ENCODE results near the gene RFXANK.
A peak's percentile ranks its signal among the peaks of the same experiment; 100 is the strongest.
"Not testable (repeated sequence)": the region's sequence is repeated elsewhere in the genome, so short reads cannot be mapped to it uniquely, and the experiment has no call there.

Gene RFXANK

DNA sequence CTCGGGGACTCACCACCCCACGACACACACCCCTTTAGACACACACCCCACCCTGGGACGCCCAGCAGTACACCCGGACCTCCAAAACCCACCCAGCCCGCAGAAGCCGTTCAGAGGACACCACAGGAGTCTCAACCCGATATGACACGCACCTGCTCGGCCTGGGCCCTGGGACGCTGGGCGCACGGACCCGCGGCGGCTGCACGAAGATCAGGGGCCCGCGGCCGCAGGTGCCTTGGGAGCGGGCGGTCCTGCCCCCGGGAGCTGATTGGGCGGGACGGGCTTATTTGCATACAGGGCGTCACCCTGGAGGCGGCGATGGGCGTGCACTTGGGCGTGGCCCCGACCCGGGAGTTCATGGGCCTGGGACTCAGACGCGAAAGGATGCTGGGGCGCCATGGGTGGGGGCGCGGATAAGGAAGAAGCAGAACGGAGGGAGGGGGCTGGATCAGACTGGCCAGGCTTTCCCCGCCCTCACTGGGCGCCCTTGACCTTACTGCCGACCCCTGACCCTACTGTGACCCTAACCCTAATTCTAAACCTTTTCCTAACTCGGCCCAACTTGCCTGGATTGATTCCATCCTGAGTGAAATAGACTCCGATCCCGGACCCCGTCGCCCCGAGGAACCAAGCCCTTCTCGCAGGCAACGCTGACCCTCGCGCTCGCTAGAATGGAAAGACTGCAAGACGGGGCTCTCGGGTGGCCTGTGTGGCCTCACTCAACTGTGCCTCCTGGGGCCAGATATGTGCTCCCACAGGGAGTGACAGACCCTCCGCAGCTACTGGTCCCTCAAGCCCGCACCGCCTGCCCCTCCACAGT, 21.8 kb upstream of the RFXANK start, which contains the start of gene MEF2B:
Gene MEF2B (minus strand): TSS at position 211 of the 820 bp plus-strand sequence. CDS start 19,528 bp downstream, outside the sequence.
- DNase-seq = peak; percentile 81

DNA sequence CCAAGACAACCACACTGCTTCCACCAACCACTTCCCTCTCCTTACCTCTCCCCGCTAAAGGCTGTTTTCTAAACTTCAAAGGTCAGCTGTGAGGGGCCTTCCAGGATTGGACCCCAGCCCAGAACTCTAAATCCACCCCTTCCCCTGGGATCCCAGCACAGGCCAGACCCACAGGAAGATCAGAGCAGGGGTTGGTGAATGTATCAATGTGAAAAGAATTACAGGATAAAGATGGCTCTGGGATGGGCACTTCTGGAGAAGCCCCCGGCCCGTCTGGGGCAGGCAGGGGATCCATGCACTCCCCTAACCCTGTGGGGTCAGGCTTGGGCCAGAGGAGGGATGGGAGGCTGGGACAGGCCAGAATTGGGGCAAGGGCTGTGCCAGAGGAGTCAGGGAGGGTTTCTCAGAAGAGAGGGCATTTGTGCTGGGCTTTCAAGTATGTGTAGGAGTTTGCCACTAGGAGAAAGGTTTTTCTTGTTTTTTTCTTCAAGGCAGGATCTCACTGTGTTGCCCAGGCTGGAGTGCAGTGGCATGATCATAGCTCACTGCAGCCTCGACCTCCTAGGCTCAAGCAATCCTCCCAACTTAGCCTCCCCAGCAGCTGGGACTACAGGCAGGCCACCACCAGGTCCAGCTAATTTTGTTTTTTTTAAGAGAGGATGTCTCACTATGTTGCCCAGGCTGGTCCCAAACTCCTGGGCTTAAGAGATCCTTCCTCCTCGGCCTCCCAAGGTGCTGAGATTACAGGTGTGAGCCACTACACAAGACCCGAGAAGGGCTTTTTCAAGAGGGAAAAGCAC, 21.0 kb upstream of the RFXANK start:
- no peak for DNase-seq

DNA sequence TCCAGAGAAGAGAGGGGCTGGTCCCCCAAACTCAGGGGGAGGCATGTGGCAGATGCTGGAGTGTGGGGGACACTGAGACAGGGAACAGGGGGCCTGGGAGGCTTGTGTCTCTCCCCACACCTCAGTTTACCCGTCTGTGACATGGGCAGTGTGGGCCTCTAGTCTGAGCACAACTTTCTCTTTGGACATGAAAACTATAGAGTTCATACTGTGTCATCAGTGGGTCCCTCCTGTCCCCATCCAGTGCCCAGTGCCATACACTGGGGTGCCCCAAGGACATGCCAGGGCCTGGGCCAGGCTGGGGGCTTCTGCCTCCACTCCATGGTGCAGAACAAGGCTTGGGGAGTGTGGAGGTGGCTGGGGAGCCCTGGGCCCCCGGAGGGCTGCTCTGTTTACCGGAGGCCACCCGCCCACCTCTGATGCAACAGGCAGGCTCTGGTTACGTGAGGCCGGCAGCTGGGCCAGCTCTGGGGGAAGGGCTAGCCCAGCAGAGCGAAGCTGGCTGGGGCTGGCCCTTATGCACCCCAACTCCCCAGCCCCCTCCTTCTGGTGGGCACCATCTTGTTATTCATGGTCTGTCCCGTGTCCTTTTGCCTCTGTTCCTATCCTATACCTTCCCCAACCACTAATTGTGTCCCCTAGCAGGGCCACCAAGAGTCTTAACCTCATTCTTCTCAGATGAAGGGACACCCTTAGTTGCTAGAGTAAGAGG, 20.1 kb upstream of the RFXANK start:
- DNase-seq = no peak

DNA sequence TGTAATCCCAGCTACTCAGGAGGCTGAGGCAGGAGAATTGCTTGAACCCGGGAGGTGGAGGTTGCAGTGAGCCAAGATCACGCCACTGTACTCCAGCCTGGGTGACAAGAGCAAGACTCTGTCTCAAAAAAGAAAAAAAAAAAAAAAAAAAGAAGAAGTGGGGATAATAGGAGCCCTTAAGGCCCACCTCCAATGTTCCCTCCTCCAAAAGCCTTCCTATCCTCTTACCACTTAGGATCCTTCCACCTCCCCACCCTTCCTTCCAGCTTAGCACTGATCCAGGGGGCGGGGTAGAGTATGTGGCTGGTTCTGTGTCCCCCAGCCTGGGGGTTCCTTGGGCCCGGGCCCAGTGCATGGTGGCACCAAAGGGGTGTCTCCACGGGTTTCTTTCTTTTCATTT, 18.8 kb upstream of the RFXANK start:
- DNase-seq = not testable (repeated sequence)

DNA sequence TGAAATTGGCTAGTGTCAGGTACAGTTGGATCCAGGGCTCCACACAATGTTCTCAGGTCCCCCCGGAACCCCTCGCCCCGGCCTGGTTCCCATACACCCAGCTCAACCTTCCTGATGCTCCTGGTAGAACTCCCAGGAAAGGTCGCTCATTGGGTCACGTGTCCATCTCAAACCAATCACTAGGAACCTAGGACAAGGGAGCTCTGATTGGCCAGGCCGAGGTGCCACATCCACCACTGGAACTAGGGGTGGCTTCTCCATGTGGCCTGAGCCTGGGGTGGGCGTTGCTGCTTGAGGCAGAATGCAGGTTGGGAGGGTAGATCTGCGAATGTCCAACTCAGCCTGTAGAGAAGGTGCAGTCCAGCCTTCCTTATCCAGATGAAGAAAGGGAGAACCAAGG, 15.1 kb upstream of the RFXANK start:
- no peak for DNase-seq

DNA sequence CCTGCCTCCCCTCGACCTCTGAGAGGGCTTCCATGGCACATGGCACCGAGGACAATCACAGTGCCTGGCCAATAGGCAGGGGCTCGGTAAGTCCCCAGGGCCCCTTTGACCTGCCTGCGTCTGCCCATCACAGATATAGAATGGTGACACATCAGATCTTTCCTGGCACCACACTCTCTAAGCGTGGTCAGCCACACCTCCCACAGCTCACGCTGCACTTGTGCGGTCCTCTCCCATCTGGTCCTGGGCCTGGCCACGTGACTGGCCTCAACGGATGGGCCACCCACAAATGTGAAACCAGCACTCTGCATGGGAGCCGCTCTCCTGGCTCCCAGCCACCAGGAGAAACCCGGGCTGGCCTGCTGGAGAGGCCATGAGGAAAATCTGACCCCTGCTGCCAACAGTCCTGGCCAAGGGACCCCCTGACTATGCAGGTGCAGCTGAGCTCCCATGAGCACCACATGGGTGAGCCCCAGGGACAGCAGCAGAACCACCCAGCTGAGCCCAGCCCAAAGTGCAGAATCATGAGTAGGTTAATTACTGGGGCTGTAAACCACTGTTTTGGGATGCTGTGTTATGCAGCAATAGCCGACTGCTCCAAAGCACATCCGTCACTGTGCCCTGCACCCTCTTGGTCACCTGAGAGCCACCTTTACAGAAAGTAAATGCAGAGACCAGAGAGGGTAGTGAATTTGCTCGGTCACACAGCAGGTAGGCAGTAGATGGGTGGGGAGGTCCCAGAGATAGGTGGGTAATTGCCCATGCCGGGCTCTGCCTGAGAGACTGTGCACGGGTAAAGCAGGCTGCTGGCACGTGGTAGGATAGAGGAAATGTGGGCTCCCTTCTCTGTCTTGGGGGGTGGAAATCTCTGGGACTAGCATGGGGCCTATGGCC, 12.3 kb upstream of the RFXANK start:
- no peak for DNase-seq

DNA sequence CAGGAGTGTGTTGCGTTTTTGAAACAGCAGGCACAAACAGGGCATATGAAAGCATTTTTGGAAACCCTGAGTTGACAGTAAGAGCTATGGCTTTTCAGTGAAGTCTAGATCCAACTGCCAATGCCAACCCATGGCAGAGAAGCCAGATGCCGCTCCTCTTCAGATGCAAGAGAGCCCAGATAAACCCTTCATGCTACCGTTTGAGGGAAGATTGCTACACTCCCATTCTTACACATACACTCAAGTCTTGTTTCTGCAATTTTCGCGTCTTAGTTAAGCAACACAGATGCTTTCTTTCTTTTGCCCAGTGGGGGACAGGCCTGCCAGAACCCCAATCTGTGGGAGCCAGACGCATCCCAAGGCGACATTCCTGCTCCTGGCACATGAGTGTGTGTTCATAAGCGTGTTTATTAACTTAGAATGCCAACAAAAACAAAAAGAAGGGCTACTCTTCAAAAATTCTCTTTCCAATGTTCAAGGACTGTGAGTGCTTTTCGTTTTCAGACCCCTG, 10.5 kb upstream of the RFXANK start:
- no peak for DNase-seq

DNA sequence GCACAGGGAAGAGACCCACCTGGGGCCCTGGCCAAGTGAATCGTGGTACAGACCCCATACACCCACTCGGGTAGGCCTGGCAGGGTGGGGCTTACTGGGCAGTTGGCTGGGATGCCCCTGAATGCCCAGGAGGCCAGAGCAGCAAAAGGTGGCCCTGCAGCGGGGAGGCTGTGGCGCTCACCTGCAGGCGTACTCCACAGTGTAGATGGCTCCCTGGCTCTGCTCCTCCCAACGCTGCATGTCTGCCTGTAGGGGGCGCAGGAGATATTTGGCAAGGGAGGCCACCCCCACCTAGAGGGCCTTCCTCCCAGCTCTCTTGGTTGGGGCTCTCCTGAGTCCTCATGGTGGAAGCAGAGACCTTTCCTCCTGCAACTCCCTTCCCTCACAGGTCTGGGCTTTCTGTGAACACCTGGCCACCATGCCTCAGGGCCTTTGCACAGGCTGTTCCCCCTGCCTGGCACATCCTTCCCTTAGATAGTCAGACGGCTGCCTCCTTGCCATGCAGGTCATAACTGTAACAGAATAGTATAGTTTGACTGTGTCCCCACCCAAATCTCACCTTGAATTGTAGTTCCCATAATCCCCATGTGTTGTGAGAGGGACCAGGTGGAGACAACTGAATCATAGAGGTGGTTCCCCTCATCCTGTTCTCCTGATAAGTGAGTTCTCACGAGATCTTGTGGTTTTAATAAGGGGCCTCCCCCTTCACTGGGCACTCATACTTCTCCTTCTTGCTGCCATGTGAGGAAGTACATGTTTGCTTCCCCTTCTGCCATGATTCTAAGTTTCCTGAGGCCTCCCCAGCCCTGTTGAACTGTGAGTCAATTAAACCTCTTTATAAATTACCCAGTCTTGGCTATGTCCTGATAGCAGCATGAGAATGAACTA, 6.0 kb upstream of the RFXANK start:
- DNase-seq = peak; percentile 70

DNA sequence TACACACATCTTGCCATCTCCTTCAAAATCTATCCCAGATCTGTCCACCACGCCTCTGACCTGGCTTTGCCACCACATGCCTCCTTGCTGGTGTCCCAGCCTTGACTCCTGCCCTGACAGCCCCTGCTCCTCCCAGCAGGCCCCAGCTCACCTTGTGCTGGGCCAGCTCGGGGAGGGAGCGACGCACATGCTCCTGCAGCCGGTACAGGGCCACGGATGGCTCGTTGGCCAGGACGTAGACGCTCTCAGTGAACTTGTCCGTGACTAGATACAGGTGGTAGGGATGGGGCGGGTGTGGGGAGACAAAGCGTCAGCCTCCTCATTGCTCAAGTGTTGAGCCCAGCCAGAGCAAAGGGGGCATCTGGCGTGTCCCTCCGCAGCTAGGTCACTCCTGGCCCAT, 5.3 kb upstream of the RFXANK start:
- no peak for DNase-seq

DNA sequence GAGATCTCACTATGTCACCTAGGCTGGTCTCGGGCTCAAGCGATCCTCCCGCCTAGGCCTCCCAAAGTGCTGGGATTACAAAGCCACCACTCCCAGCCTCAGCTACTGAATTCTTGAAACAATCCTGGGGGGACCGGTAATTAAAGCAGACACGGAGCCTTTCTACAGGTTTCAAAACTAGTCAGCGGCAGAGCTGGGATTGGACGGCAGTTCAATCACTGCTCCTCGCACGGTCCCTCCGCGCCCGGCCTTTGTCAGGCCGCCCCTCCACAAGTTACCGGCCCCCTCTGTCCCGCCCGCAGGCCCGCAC, 335 bp upstream of the RFXANK start:
- DNase-seq = no peak

DNA sequence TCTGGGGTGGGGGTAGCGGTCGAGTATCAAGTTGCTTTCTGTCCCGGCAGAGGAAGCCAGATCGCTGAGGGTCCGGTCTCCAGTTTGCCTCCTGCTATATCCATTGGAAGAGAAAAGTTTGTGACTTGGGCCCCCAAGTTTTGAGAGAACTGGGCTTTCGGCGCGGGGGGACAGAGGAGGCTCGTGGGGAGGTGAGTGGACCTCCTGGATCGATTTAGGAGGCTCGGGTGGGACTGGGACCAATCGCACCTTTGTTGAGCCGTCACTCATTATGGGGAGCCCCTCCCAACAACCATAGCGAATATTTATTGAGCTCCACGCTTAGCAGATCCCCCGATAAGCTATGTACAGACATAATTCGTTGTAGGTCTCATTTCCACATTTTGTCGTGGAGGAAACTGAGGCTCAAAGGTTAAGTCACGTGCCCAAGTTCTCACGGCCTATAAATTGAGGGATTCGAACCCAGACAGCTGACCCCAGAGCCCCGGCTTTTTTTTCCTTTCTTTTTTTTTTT, 909 bp downstream of the RFXANK start:
- DNase-seq = no peak

DNA sequence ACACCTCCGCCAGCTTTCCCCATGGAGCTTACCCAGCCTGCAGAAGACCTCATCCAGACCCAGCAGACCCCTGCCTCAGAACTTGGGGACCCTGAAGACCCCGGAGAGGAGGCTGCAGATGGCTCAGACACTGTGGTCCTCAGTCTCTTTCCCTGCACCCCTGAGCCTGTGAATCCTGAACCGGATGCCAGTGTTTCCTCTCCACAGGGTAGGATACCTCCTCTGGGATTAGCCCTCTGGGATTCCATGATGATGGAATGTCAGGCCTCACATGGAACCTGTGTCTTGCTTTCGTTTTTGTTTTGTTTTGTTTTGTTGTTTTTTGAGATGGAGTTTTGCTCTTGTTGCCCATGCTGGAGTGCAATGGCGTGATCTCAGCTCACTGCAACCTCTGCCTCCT, 1.9 kb downstream of the RFXANK start:
- no peak for DNase-seq

DNA sequence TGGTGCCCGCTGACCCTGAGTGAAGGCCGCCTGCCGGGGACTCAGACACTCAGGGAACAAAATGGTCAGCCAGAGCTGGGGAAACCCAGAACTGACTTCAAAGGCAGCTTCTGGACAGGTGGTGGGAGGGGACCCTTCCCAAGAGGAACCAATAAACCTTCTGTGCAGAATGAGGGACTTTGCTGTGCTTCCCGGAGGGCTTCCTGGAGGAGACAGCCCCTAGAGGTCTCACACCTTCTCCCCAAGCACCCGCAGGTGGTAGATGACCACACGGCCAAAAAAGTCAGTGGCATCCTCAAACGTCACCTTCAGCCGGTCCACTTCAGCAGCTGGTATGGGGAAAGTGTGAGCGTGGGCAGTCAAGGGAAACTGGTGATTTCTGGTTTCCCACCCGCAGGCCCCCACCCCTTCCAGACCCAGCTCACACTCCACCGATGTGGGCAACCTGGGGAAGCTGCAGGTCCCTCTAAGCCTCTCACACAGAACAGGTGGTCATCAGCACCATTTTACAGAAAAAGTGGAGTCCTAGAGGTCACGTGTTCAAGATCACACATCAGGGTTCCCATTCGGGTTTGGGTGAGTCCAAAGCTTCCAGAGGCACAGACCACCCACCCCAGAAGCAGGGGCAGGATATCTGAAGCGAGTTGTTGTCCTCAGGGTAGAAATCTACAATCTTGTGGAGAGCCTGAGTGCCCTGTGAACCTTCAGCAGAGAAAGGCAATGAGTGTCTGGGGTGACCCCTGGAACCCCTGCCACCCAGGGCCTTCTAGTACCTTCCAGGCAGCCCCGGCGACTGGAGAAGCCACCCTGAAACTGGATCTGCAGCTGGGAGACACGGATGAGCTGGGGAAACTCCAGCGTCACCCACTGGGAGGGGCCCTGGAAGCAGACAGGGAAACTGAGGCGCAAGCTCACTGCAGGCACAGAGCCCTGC, 9.9 kb downstream of the RFXANK start:
- DNase-seq = no peak

DNA sequence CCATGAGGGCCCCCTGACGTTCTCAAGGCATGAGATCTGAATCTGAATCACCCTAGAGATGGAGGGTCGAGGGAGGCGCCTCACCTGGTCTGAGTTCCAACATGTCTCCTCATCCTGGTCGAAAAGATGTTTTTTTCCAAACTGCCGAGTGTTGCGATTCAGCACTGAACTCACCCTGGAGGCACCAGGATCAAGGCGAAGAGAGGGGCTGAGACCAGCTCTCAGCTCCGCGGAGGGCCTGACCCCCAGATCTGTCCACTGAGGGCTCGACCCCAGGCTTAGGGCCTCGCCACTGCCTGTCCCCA, 10.6 kb downstream of the RFXANK start:
- no peak for DNase-seq

DNA sequence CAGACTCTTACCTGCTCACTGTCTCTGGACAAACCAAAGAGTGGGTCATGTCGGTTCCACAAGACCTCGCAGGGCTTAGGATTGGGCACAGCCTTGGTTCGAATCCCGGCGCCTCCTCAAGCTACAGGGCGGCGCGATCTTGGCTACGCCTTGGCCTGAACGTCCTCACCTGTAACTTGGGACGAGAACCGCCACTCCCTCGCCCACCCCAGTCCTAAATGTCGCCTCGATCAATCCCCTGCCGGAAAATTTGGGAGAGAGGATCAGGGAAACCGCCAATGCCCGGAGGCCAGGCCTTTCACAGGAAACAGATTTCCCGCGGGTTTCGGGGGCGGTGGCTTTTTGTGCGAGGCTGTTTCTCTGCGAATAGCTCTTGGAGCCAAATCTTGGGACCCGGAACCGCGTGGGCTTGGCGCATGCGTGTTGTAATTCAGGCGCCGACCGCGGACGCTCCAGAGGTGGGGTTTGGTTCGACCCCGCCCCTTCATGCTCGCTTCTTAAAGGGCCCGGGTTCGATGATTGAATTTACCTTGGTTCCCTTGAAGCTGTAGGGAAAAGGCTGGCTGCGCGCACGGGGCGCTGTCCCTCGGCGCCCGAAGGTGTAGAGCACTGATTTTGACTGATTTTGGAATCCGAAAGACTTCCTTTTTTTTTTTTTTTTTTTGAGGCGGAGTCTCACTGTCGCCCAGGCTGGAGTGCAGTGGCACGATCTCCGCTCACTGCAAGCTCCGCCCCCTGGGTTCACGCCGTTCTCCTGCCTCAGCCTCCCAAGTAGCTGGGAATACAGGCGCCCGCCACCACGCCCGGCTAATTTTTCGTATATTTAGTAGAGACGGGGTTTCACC, 11.2 kb downstream of the RFXANK start, which contains the start of gene NR2C2AP:
Gene NR2C2AP (minus strand): TSS at position 403 of the 845 bp plus-strand sequence. CDS start 354 bp downstream, at position 49.
- peak; percentile 94 for DNase-seq

DNA sequence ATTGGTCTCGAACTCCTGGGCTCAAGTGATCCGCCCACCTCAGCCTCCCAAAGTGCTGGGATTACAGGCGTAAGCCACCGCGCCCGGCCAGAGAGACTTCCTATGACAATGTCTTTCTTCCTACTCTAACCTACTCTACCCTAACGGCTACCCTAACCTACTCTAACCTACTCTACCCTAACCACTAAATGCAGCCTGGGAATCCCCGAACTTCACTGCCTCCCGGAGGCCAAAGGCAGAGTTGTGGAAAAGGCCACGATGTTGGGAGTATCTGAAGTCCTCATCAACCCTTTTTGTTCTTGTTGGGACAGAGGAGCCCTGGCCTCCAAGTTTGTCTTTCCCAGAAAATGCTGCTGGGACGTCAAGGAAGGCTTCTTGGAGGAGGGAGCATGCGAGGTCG, 12.1 kb downstream of the RFXANK start:
- no peak for DNase-seq

DNA sequence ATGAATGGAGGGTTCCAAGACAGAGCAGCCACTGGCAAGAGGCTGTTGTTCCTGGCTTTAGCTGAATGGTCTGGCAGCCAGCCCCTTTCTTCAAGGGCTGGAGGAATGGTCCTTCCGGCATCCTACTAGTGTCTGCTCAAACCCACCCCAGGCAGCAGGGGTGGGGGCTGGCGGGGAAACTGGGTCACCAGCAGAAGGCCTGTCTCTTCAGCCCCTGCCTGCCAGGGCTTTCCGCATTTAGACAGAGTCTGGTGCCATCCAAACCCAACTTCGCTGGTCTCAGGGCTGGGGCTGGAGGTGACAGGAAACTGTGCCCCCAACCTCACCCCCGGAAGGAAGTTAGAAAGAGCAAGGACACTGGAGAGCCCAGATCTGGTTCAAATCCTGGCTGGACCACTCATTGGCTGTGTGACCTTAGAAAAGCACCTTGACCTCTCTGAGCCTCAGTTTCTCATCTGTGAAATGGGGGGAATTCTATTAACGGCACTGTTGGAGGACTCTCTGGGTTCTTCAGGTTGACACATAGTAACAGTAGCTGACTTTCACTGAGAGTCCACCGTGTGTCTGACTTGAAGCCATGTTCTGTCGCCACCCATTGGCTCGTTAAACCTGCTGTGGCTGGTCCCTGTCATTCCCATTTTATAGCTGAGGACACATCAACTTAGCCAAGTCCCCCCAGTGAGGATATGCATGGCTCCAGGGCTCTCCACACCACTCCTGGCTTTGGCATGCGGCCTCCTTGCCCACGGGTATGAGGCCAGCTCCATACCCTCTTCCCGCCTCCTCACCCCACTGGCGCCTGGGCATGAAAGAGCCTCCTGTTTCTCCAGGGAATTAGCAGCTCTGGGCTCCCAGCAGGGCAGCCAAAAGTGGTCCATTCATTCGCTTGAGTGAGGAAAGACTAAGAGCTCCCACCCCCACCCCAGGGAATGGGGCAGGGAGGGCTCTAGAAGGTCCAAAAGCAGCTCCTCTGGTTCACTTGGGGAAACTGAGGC, 13.7 kb downstream of the RFXANK start:
- DNase-seq = no peak

DNA sequence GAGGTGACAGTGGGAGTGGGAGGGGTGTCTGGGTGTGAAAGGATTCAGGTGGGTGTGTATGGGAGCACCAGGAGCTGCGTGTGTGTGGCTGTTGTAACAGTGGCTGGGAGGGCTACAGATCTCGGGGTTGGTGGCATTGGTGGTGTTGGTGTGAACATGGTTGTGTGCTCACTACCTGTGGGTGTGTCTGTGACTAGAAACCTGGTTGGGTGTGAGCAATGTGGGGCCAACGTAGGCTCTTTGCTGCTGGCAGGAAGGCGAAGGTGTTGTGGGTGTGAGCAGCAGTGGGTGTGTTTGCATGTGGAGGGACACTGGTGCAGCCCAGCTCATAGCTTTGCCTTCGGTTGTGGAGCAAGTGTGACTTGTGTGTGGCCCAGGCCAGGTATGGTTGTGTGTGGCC, 14.9 kb downstream of the RFXANK start:
- no peak for DNase-seq
